Measurements from ENCODE around the gene KLHL36. TPM values are rescaled to one million over a fixed set of nuclear protein-coding genes. Genes with fewer than 3 reads are reported as not detected.
"Not testable (repeated sequence)": the region's sequence is repeated elsewhere in the genome, so short reads cannot be mapped to it uniquely, and the experiment has no call there.

Gene KLHL36
- total RNA-seq, 2 donors from 2014 or later = 44.2 to 59.2 TPM

DNA sequence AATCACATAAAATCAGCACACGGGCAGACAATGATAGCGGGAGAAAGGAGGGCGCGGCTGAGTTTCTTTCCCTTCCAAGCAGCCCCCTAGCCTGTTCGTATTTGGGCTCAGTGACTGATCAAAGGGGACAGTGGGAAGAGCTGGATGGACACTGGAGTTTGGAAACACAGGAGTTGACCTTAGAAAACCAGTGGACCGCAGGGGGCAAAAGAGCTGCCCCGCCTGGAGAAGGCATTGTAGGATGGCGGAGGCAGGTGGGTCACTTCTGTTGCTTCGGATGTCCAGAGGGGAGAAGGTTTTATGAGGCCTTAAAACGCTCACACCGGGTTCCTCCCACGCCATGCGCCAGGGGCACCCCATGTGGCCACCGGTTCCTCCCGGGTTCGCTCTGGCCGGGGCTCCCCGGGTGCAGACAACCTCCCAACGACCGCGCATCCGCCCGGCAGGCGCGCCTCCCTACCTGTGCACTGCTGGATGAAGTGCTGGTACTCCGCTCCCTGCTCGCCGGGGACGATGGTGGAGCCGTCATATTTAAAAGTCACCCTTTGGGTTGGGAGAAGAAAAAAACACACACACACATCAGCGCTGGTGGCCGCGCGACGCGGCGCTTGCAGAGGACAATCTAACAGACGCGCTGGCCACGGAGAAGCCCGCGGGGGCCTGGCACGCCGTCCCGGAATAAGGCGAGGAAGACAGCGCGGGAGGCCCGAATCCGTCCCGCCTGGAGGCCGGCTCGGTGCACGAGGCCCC lies 31.1 kb upstream of the KLHL36 start:
- Histone ChIP-seq H3K27ac (ENCODE audit: low read depth, low read length) (no peak overlapping the region), H3K9ac (ENCODE audit: extremely low read depth, low read length, poor library complexity, severe bottlenecking) (peak overlapping the region; percentile 30), H3K4me1 (ENCODE audit: control insufficient read depth, insufficient read depth, low read length) (no peaks in the 10 kb centered on the region), H3K27me3 (ENCODE audit: control insufficient read depth, insufficient read depth, low read length, poor library complexity, severe bottlenecking) (peaks cover 13% of the 10 kb centered on the region), H3K9me3 (ENCODE audit: control insufficient read depth, low read length) (no peaks in the 10 kb centered on the region), H3K36me3 (ENCODE audit: control insufficient read depth, insufficient read depth, low read length) (no peaks in the 10 kb centered on the region), H3K4me3 (ENCODE audit: low read length) (peak overlapping the region; percentile 87)
- Mint-ChIP-seq H3K27me3 (ENCODE audit: insufficient read depth) (peaks cover 22% of the 10 kb centered on the region), H3K4me1 (peaks cover 15% of the 10 kb centered on the region), H3K36me3 (ENCODE audit: low read depth) (no peaks in the 10 kb centered on the region), H3K27ac (no peak overlapping the region), H3K4me3 (peak overlapping the region; percentile 78), H3K9me3 (no peaks in the 10 kb centered on the region)
- WGBS, 2 experiments (ENCODE audit: insufficient coverage in 1 of 2, insufficient read length in 1 of 2) = 2 to 5% methylated on average over 16 to 54 of the region's 54 CpGs
- DNase-seq = peak; percentile 80
- TF ChIP-seq, protein P1, sequence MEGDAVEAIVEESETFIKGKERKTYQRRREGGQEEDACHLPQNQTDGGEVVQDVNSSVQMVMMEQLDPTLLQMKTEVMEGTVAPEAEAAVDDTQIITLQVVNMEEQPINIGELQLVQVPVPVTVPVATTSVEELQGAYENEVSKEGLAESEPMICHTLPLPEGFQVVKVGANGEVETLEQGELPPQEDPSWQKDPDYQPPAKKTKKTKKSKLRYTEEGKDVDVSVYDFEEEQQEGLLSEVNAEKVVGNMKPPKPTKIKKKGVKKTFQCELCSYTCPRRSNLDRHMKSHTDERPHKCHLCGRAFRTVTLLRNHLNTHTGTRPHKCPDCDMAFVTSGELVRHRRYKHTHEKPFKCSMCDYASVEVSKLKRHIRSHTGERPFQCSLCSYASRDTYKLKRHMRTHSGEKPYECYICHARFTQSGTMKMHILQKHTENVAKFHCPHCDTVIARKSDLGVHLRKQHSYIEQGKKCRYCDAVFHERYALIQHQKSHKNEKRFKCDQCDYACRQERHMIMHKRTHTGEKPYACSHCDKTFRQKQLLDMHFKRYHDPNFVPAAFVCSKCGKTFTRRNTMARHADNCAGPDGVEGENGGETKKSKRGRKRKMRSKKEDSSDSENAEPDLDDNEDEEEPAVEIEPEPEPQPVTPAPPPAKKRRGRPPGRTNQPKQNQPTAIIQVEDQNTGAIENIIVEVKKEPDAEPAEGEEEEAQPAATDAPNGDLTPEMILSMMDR (conservative IDR thresholded peaks at IDR 0.05) = no peak

DNA sequence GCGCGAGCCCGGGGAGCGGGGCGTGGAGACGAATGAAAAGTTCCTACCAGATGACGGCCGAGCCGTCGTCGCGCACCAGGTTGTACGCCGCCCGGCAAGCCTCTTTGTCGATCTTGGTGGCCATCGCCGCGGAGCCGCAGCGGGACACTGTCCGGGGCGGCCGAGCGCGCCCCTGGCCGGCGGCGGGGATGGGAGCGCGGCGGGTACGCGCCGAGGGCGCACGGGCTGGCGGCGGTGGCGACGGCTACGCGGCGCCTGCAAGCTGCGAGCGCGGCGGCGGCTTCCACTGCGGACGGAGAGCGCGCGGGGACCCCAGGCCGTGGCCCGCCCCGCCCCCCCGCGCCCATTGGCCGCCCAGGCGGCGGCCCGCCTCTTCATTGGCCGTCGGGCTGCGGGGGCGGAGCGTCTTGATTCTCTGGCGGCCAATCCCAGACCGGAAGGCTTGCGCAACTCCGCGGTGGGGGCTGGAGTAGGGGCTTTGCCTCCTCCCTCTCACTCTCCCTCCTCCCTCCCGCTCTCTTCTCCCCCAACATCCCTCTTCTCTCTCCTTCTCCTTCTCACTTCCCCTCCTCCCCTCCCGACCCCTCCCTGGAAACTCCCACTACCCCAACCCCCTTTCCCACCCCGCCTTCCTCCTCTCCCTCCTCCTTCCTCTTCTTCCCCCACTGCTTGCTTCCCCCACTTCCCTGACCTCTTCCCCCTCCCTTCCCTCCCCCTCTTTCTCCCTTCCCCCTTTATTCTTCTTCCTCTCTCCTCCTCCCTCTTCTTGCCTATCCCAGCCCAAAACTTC lies 30.3 kb upstream of the KLHL36 start, which contains the start of gene COTL1:
Gene COTL1 (minus strand): TSS at position 288 of the 790 bp plus-strand sequence. CDS start 164 bp downstream, at position 124.
- Histone ChIP-seq H3K27ac (ENCODE audit: low read depth, low read length) (peak within 1 kb of the TSS; percentile 25), H3K4me3 (ENCODE audit: low read length) (peak within 1 kb of the TSS; percentile 87), H3K4me1 (ENCODE audit: control insufficient read depth, insufficient read depth, low read length) (no peaks in the 10 kb centered on the region), H3K9me3 (ENCODE audit: control insufficient read depth, low read length) (no peaks in the 10 kb centered on the region), H3K27me3 (ENCODE audit: control insufficient read depth, insufficient read depth, low read length, poor library complexity, severe bottlenecking) (peaks cover 13% of the 10 kb centered on the region), H3K9ac (ENCODE audit: extremely low read depth, low read length, poor library complexity, severe bottlenecking) (peak within 1 kb of the TSS; percentile 39), H3K36me3 (ENCODE audit: control insufficient read depth, insufficient read depth, low read length) (no peaks in the 10 kb centered on the region)
- Mint-ChIP-seq H3K4me3 (peak within 1 kb of the TSS; percentile 78), H3K4me1 (peaks cover 15% of the 10 kb centered on the region), H3K27me3 (ENCODE audit: insufficient read depth) (peaks cover 22% of the 10 kb centered on the region), H3K36me3 (ENCODE audit: low read depth) (no peaks in the 10 kb centered on the region), H3K9me3 (no peaks in the 10 kb centered on the region), H3K27ac (peak within 1 kb of the TSS; percentile 93)
- TF ChIP-seq, protein P1 (conservative IDR thresholded peaks at IDR 0.05) = no peak
- 0 to 1% methylated on average over 17 to 75 of the region's 76 CpGs for WGBS, 2 experiments (ENCODE audit: insufficient coverage in 1 of 2, insufficient read length in 1 of 2)
- peak; percentile 97 for DNase-seq

DNA sequence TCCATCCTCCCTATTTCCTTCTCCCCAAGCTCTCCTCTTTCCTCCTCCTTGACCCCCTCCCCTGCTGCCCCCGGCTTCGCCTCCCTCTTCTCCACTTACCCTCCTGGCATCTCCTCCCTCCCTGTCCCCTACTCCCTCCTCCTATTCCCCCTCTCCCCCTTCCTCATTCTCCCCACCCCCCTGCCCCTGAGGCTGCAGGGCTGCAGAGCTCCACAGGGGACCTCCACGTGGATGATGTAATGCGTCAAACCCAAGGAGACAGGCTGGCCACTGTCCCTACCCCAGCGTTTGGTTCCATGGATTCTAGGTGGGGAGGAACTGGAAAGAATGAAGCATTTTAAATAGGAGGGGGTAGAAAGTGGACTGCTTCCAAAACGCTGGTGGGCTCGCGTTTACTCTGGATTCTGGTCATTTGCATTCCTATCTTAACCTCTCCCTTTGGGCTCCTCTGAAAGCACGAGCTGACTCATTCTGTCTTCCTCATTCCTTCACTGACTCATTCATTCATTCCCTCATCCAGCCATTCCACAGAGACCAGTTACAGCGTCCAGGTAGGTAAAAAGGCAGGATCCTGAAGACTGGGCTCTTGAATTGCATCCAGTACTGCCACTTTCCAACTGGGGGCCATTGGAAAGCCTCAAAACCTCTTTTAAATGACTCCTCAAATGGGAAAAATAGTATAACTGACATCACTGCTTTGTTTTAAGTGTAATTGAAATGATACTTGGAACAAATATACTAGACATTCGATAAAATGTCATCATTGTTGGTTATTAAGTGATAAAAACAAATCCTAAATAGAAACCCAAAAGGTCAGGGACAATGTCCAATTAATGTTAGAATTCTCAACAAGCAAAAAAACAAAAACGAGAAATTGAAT lies 29.5 kb upstream of the KLHL36 start:
- Mint-ChIP-seq H3K36me3 (ENCODE audit: low read depth) (no peaks in the 10 kb centered on the region), H3K4me3 (peak overlapping the region; percentile 78), H3K9me3 (no peaks in the 10 kb centered on the region), H3K27ac (peak overlapping the region; percentile 93), H3K27me3 (ENCODE audit: insufficient read depth) (peaks cover 22% of the 10 kb centered on the region), H3K4me1 (peaks cover 15% of the 10 kb centered on the region)
- Histone ChIP-seq H3K36me3 (ENCODE audit: control insufficient read depth, insufficient read depth, low read length) (no peaks in the 10 kb centered on the region), H3K27me3 (ENCODE audit: control insufficient read depth, insufficient read depth, low read length, poor library complexity, severe bottlenecking) (peaks cover 13% of the 10 kb centered on the region), H3K4me1 (ENCODE audit: control insufficient read depth, insufficient read depth, low read length) (no peaks in the 10 kb centered on the region), H3K9me3 (ENCODE audit: control insufficient read depth, low read length) (no peaks in the 10 kb centered on the region), H3K27ac (ENCODE audit: low read depth, low read length) (peak overlapping the region; percentile 25), H3K9ac (ENCODE audit: extremely low read depth, low read length, poor library complexity, severe bottlenecking) (peak overlapping the region; percentile 39), H3K4me3 (ENCODE audit: low read length) (peak overlapping the region; percentile 68)
- peak; percentile 93 for DNase-seq
- 17 to 23% methylated on average over 8 to 12 of the region's 12 CpGs for WGBS, 2 experiments (ENCODE audit: insufficient coverage in 1 of 2, insufficient read length in 1 of 2)
- TF ChIP-seq, protein P1 (conservative IDR thresholded peaks at IDR 0.05) = no peak

DNA sequence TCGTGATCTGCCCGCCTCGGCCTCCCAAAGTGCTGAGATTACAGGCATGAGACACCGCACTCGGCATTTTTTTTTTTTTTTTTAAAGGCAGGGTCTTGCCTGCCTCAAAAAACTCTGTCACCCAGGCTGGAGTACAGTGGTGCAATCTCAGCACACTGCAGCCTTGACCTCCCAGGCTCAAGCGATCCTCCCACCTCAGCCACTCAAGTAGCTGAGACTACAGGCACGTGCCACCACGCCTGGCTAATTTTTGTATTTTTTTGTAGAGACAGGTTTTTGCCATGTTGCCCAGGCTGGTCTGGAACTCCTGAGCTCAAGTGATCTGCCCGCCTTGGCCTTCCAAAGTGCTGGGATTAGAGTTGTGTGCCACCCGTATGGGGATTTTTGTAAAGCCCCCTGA lies 27.4 kb upstream of the KLHL36 start:
- DNase-seq; H3K9me3 ChIP-seq (ENCODE audit: control insufficient read depth, low read length); H3K36me3 ChIP-seq (ENCODE audit: control insufficient read depth, insufficient read depth, low read length); H3K36me3 Mint-ChIP-seq (ENCODE audit: low read depth); H3K4me1 ChIP-seq (ENCODE audit: control insufficient read depth, insufficient read depth, low read length); H3K4me3 Mint-ChIP-seq; H3K9ac ChIP-seq (ENCODE audit: extremely low read depth, low read length, poor library complexity, severe bottlenecking); H3K4me3 ChIP-seq (ENCODE audit: low read length); H3K27ac Mint-ChIP-seq; H3K27ac ChIP-seq (ENCODE audit: low read depth, low read length); H3K9me3 Mint-ChIP-seq: not testable (repeated sequence)
- Mint-ChIP-seq H3K27me3 (ENCODE audit: insufficient read depth) (peaks cover 18% of the 10 kb centered on the region), H3K4me1 (peaks cover 15% of the 10 kb centered on the region)
- H3K27me3 ChIP-seq (ENCODE audit: control insufficient read depth, insufficient read depth, low read length, poor library complexity, severe bottlenecking) = peaks cover 13% of the 10 kb centered on the region
- WGBS, 2 experiments (ENCODE audit: insufficient coverage in 1 of 2, insufficient read length in 1 of 2) = 88 to 93% methylated on average over 5 to 10 of the region's 10 CpGs

All from endodermal cell (in vitro differentiated cells).